HepG2 (cell line): ENCODE results near the gene GCH1. TPM values are rescaled to one million over a fixed set of nuclear protein-coding genes. Genes with fewer than 3 reads are reported as not detected.
A peak's percentile ranks its signal among the peaks of the same experiment; 100 is the strongest.

ENCODE experiments used
- BRCA1 ChIP-seq: sonication (generic); formaldehyde crosslinking; IDR thresholded peaks from 2 replicates; pipeline ENCODE4 v1.4.0; 2020; ENCODE audit warnings: missing genetic modification reagents
- CCAR2 ChIP-seq: fragments of 200-400 bp; formaldehyde crosslinking; optimal IDR thresholded peaks from 2 replicates; pipeline ENCODE3; 2018; ENCODE audit warnings: low read depth, mild to moderate bottlenecking, low read length, moderate library complexity
- HDAC2 ChIP-seq: sonication (generic); formaldehyde crosslinking; IDR thresholded peaks from 2 replicates; pipeline ENCODE4 v1.4.0; 2020; ENCODE audit warnings: missing genetic modification reagents
- HHEX ChIP-seq: IDR thresholded peaks from 2 replicates; pipeline ENCODE4 v1.6.1; 2016; ENCODE audit warnings: control low read depth
- MEF2D ChIP-seq: sonication (generic); formaldehyde crosslinking; IDR thresholded peaks from 2 replicates; pipeline ENCODE4 v1.5.1; 2020; ENCODE audit warnings: mild to moderate bottlenecking, missing genetic modification reagents
- NFIC ChIP-seq: IDR thresholded peaks from 2 replicates; pipeline ENCODE4 v1.6.1; 2012; ENCODE audit warnings: mild to moderate bottlenecking, low read length, inconsistent platforms
- NFKBIZ ChIP-seq: IDR thresholded peaks from 2 replicates; pipeline ENCODE4 v1.6.1; 2018; ENCODE audit warnings: missing genetic modification reagents, missing compliant biosample characterization
- PRMT3 ChIP-seq: sonication (generic); formaldehyde crosslinking; IDR thresholded peaks from 2 replicates; pipeline ENCODE4 v1.8.1; 2022; ENCODE audit warnings: low read depth, mild to moderate bottlenecking, moderate library complexity, missing genetic modification reagents, borderline replicate concordance
- RNF2 ChIP-seq: fragments of 450-650 bp; conservative IDR thresholded peaks from 2 replicates; pipeline ENCODE4 v1.6.1; 2016; ENCODE audit warnings: low read depth
- SIN3A ChIP-seq: IDR thresholded peaks from 2 replicates; pipeline ENCODE4 v1.6.1; 2011; ENCODE audit warnings: low read depth, mild to moderate bottlenecking, control low read depth, low read length, borderline replicate concordance
- SIX4 ChIP-seq: sonication (generic); formaldehyde crosslinking; IDR thresholded peaks from 2 replicates; pipeline ENCODE4 v1.4.0; 2020; ENCODE audit warnings: missing genetic modification reagents
- SMAD3 ChIP-seq: sonication (generic); formaldehyde crosslinking; IDR thresholded peaks from 2 replicates; pipeline ENCODE4 v1.4.0; 2020; ENCODE audit warnings: missing genetic modification reagents
- SMAD9 ChIP-seq: sonication (generic); formaldehyde crosslinking; IDR thresholded peaks from 2 replicates; pipeline ENCODE4 v1.5.1; 2020; ENCODE audit warnings: mild to moderate bottlenecking, missing genetic modification reagents
- SRSF9 ChIP-seq: fragments of 200-400 bp; formaldehyde crosslinking; IDR thresholded peaks from 2 replicates; pipeline ENCODE4 v1.6.1; 2018; ENCODE audit warnings: borderline replicate concordance, mild to moderate bottlenecking, low read depth, low read length; ENCODE audit not compliant: insufficient read depth, poor library complexity, severe bottlenecking
- TCF12 ChIP-seq, 2 experiments: fragments of 450-650 bp in 1 of 2; sonication (generic) in 1 of 2; formaldehyde crosslinking in 1 of 2; IDR thresholded peaks; 2 replicates each; pipeline versions ENCODE4 v1.6.1 to v1.8.0; 2017 to 2022; ENCODE audit warnings: antibody characterized with exemption in 1 of 2, mild to moderate bottlenecking in 1 of 2, missing genetic modification reagents in 1 of 2, moderate library complexity in 1 of 2
- TOE1 ChIP-seq: sonication (generic); formaldehyde crosslinking; IDR thresholded peaks from 2 replicates; pipeline ENCODE4 v1.4.0; 2020; ENCODE audit warnings: mild to moderate bottlenecking, missing genetic modification reagents
- ZNF577 ChIP-seq: sonication (generic); formaldehyde crosslinking; IDR thresholded peaks from 2 replicates; pipeline ENCODE4 v1.4.0; 2020; ENCODE audit warnings: mild to moderate bottlenecking, low read depth, missing genetic modification reagents, borderline replicate concordance
- ZNF615 ChIP-seq: sonication (generic); formaldehyde crosslinking; IDR thresholded peaks from 2 replicates; pipeline ENCODE4 v1.5.0; 2020; ENCODE audit warnings: mild to moderate bottlenecking, missing genetic modification reagents, borderline replicate concordance
- ZNF644 ChIP-seq: IDR thresholded peaks from 2 replicates; pipeline ENCODE4 v1.6.1; 2016; ENCODE audit warnings: low read depth
- ZNF788 ChIP-seq: sonication (generic); formaldehyde crosslinking; IDR thresholded peaks from 2 replicates; pipeline ENCODE4 v1.5.0; 2020; ENCODE audit warnings: mild to moderate bottlenecking, missing genetic modification reagents, borderline replicate concordance
- ZNF878 ChIP-seq: sonication (generic); formaldehyde crosslinking; IDR thresholded peaks from 2 replicates; pipeline ENCODE4 v1.8.1; 2023; ENCODE audit warnings: mild to moderate bottlenecking, missing genetic modification reagents, moderate library complexity
- ZSCAN20 ChIP-seq: sonication (generic); formaldehyde crosslinking; IDR thresholded peaks from 2 replicates; pipeline ENCODE4 v1.4.0; 2020; ENCODE audit warnings: missing genetic modification reagents, mild to moderate bottlenecking, borderline replicate concordance
- polyA plus RNA-seq, 8 experiments: library from polyadenylated mRNA; depleted of rRNA in 3 of 8; stranded (reverse) in 7 of 8; unstranded in 1 of 8; fragments of >200 nt; fragmentation: Illumina TruSeq in 4 of 8; extraction: Trizol in 4 of 8; gene quantifications; 2 replicates each; pipeline versions ENCODE4 v1.2.1 to v1.2.3, GENCODE V29; 2011 to 2016; ENCODE audit warnings: low read depth in 4 of 8, missing spikeins in 1 of 8, mixed read lengths in 1 of 8; ENCODE audit not compliant: insufficient read depth in 1 of 8
- total RNA-seq, 5 experiments: library from RNA; depleted of rRNA; stranded (reverse); fragments of >200 nt; fragmentation: Illumina TruSeq; extraction: Trizol; gene quantifications; 2 replicates each; pipeline ENCODE4 v1.2.3, GENCODE V29; 2016; ENCODE audit warnings: low read depth in 1 of 5
- TF ChIP-seq, protein P1 (sequence below): sonication (generic); formaldehyde crosslinking; IDR thresholded peaks from 2 replicates; pipeline ENCODE4 v1.8.1; 2023; ENCODE audit warnings: mild to moderate bottlenecking, missing genetic modification reagents
- TF ChIP-seq, protein P2 (sequence below): sonication (generic); formaldehyde crosslinking; IDR thresholded peaks from 2 replicates; pipeline ENCODE4 v1.4.0; 2020; ENCODE audit warnings: missing genetic modification reagents
- TF ChIP-seq, protein P3 (sequence below): sonication (generic); formaldehyde crosslinking; IDR thresholded peaks from 2 replicates; pipeline ENCODE4 v1.5.0; 2020; ENCODE audit warnings: missing genetic modification reagents

Gene GCH1
- total and polyA plus RNA-seq, 2 of the 13 experiments (the other 11 are each of a cell fraction or from before 2014, with no cell fraction given) = 15.0 to 25.2 TPM

DNA sequence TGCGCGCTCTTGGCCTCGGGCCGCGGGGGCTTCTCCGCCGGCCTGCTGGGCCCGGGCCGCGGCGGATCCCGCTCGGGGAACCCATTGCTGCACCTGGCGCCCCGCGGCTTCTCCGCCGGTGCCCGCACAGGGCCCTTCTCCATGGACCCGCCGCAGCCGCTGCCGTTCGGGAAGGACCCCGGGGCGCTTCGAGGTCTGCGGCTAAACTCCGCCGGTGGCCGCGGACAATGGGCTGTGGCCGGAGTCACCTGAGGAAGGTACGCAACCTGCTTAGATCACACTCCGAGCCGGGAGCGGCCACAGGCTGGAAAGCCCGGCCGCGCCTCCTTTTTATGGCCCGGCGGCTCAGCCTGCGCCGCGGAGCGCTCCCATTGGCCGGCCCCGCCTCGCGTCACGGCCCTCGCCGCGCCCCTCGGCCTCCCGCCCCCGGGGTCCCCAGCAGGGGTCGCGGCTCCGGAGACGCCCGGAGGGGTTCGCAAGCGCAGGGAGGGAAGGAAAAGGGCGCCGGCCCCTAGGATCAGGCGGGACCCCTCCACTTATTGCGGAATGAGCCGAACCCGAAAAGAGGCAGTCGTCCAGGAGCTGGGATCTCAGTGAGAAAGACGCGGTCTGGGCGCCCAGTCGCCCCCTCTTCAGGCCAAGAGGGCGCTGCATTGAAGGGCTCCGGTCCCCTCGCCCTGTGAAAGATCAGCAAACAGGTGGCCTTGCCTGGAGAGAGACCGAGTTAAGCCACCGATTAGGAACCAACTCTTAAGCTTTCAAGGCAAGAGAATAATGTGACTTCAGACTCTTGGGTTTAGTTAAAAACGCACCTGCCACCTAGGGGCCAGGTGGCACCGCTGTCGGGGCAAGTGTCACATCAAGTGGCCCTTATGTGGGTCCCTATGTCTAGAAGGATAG lies at the start of gene GCH1 (continued):
- TF ChIP-seq, protein P1, sequence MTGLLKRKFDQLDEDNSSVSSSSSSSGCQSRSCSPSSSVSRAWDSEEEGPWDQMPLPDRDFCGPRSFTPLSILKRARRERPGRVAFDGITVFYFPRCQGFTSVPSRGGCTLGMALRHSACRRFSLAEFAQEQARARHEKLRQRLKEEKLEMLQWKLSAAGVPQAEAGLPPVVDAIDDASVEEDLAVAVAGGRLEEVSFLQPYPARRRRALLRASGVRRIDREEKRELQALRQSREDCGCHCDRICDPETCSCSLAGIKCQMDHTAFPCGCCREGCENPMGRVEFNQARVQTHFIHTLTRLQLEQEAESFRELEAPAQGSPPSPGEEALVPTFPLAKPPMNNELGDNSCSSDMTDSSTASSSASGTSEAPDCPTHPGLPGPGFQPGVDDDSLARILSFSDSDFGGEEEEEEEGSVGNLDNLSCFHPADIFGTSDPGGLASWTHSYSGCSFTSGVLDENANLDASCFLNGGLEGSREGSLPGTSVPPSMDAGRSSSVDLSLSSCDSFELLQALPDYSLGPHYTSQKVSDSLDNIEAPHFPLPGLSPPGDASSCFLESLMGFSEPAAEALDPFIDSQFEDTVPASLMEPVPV (CRISPR knock-in tag) = 0 out of 2 replicates have a peak, but pooled peaks have one; percentile 23
- TF ChIP-seq HHEX (CRISPR knock-in tag) = no peak
- 0 out of 2 replicates have a peak, but pooled peaks have one; percentile 13 for TF ChIP-seq ZNF644 (CRISPR knock-in tag)
- TF ChIP-seq BRCA1 = no peak; the same call in 1 of the 2 replicates
- no peak for TF ChIP-seq ZNF878
- no peak for TF ChIP-seq TCF12 (IDR thresholded peaks at IDR 0.05)
- 0 out of 2 replicates have a peak, but pooled peaks have one; percentile 40 for TF ChIP-seq TCF12 (CRISPR knock-in tag; IDR thresholded peaks at IDR 0.05)
- TF ChIP-seq ZSCAN20 (CRISPR knock-in tag) = 0 out of 2 replicates have a peak, but pooled peaks have one; percentile 84
- TF ChIP-seq, protein P2, sequence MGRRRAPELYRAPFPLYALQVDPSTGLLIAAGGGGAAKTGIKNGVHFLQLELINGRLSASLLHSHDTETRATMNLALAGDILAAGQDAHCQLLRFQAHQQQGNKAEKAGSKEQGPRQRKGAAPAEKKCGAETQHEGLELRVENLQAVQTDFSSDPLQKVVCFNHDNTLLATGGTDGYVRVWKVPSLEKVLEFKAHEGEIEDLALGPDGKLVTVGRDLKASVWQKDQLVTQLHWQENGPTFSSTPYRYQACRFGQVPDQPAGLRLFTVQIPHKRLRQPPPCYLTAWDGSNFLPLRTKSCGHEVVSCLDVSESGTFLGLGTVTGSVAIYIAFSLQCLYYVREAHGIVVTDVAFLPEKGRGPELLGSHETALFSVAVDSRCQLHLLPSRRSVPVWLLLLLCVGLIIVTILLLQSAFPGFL (CRISPR knock-in tag) = no peak
- no peak for TF ChIP-seq PRMT3 (CRISPR knock-in tag)
- TF ChIP-seq SIN3A = no peak
- no peak for TF ChIP-seq SIX4 (CRISPR knock-in tag)
- TF ChIP-seq SMAD3 (CRISPR knock-in tag) = no peak
- TF ChIP-seq ZNF577 = no peak
- no peak for TF ChIP-seq CCAR2
- TF ChIP-seq SRSF9 = no peak
- no peak for TF ChIP-seq NFIC
- TF ChIP-seq, protein P3, sequence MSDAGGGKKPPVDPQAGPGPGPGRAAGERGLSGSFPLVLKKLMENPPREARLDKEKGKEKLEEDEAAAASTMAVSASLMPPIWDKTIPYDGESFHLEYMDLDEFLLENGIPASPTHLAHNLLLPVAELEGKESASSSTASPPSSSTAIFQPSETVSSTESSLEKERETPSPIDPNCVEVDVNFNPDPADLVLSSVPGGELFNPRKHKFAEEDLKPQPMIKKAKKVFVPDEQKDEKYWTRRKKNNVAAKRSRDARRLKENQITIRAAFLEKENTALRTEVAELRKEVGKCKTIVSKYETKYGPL = 0 out of 2 replicates have a peak, but pooled peaks have one; percentile 5
- TF ChIP-seq ZNF788 (CRISPR knock-in tag) = no peak
- no peak for TF ChIP-seq ZNF615 (CRISPR knock-in tag)
- TF ChIP-seq MEF2D (CRISPR knock-in tag) = no peak
- TF ChIP-seq TOE1 (CRISPR knock-in tag) = no peak
- TF ChIP-seq HDAC2 = peak; percentile 35; the same call in 1 of the 2 replicates
- TF ChIP-seq NFKBIZ (CRISPR knock-in tag) = no peak
- 0 out of 2 replicates have a peak, but pooled peaks have one; percentile 22 for TF ChIP-seq RNF2
- TF ChIP-seq SMAD9 (CRISPR knock-in tag) = no peak
